ENCODE data around the gene LBP.

DNA sequence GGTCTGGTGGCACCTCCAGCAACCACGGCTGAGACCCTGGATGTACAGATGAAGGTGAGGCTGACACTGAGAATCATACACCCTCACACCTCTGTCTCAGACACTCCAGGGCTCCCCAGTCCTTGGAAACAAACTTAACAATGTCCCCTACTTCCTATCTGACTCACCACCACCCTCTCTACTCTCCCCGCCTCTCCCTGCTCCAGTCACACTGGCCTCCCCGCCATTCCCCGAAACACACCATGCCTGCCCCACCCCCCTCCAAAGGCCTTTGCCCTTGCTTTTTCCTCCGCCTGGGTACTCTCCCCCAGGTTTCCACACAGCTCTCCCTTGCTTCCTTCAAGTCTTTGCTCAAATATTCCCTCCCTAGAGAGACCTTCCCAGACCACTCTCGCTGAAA is 26.1 kb upstream of the LBP start:
- TF ChIP-seq HDAC2 (IDR thresholded peaks at IDR 0.05) (no peak), EZH2 (IDR thresholded peaks at IDR 0.05; ENCODE audit: borderline replicate concordance, control insufficient read depth, low read depth, low read length) (no peak), SP1 (IDR thresholded peaks at IDR 0.05; ENCODE audit: low read depth, low read length) (no peak), POLR2A (IDR thresholded peaks at IDR 0.05; ENCODE audit: low read depth, low read length) (no peak), YY1 (IDR thresholded peaks at IDR 0.05; ENCODE audit: low read depth, low read length) (no peak), ZNF274 (IDR thresholded peaks at IDR 0.05; ENCODE audit: insufficient read depth, insufficient read length) (no peak), NR2F1 (conservative IDR thresholded peaks at IDR 0.05) (no peak), RAD51 (IDR thresholded peaks at IDR 0.05) (no peak), CREB1 (IDR thresholded peaks at IDR 0.05; ENCODE audit: low read depth) (no peak)
- TF ChIP-seq, protein P1, sequence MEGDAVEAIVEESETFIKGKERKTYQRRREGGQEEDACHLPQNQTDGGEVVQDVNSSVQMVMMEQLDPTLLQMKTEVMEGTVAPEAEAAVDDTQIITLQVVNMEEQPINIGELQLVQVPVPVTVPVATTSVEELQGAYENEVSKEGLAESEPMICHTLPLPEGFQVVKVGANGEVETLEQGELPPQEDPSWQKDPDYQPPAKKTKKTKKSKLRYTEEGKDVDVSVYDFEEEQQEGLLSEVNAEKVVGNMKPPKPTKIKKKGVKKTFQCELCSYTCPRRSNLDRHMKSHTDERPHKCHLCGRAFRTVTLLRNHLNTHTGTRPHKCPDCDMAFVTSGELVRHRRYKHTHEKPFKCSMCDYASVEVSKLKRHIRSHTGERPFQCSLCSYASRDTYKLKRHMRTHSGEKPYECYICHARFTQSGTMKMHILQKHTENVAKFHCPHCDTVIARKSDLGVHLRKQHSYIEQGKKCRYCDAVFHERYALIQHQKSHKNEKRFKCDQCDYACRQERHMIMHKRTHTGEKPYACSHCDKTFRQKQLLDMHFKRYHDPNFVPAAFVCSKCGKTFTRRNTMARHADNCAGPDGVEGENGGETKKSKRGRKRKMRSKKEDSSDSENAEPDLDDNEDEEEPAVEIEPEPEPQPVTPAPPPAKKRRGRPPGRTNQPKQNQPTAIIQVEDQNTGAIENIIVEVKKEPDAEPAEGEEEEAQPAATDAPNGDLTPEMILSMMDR (IDR thresholded peaks at IDR 0.05 in 2 of 3, conservative IDR thresholded peaks at IDR 0.05 in 1 of 3; ENCODE audit: control insufficient read depth in 2 of 3, extremely low read depth in 1 of 3, insufficient read depth in 1 of 3, low read depth in 3 of 3, low read length in 3 of 3): no peak
- TF ChIP-seq, protein P2, sequence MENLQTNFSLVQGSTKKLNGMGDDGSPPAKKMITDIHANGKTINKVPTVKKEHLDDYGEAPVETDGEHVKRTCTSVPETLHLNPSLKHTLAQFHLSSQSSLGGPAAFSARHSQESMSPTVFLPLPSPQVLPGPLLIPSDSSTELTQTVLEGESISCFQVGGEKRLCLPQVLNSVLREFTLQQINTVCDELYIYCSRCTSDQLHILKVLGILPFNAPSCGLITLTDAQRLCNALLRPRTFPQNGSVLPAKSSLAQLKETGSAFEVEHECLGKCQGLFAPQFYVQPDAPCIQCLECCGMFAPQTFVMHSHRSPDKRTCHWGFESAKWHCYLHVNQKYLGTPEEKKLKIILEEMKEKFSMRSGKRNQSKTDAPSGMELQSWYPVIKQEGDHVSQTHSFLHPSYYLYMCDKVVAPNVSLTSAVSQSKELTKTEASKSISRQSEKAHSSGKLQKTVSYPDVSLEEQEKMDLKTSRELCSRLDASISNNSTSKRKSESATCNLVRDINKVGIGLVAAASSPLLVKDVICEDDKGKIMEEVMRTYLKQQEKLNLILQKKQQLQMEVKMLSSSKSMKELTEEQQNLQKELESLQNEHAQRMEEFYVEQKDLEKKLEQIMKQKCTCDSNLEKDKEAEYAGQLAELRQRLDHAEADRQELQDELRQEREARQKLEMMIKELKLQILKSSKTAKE (IDR thresholded peaks at IDR 0.05; ENCODE audit: low read depth, poor library complexity, severe bottlenecking): no peak

All from GM12878 (cell line).